Natural killer cell (primary cell): ENCODE measurements around the gene THSD4. TPM values are rescaled to one million over a fixed set of nuclear protein-coding genes. Genes with fewer than 3 reads are reported as not detected.

Experiments
- ATAC-seq, 3 donors: fragments of 150-1000 bp in 2 of 3; fragments of 200-7000 bp in 1 of 3; cut with Tn5 transposase; 1 replicate in 1 of 3; 2 replicates in 2 of 3; pipeline ENCODE4 v1.10.0; 2021; ENCODE audit warnings: mild to moderate bottlenecking in 2 of 3, moderate library complexity in 2 of 3
- DNase-seq, 2 donors: peaks; one replicate each; pipeline versions ENCODE4 v3.0.0 to v3.0.0-alpha.2; 2013 to 2021; ENCODE audit warnings: mixed read lengths in 1 of 2
- H3K27ac ChIP-seq: one replicate; pipeline ENCODE4 v1.5.1; 2013; ENCODE audit warnings: mild to moderate bottlenecking, low read length
- H3K27me3 ChIP-seq: one replicate; pipeline ENCODE4 v1.6.1; 2013; ENCODE audit warnings: low read length; ENCODE audit not compliant: control insufficient read depth, insufficient read depth
- H3K36me3 ChIP-seq: one replicate; pipeline ENCODE4 v1.6.1; 2013; ENCODE audit warnings: low read length; ENCODE audit not compliant: control insufficient read depth, insufficient read depth
- H3K4me1 ChIP-seq: one replicate; pipeline ENCODE4 v1.6.1; 2013; ENCODE audit warnings: low read length; ENCODE audit not compliant: control insufficient read depth, insufficient read depth
- H3K4me3 ChIP-seq: one replicate; pipeline ENCODE4 v1.5.1; 2013; ENCODE audit warnings: low read length
- H3K9me3 ChIP-seq: one replicate; pipeline ENCODE4 v1.6.1; 2013; ENCODE audit warnings: low read length; ENCODE audit not compliant: control insufficient read depth, insufficient read depth
- H3K27ac Mint-ChIP-seq, 2 donors: one replicate each; pipeline ENCODE4 v1.8.0; 2022; ENCODE audit warnings: mild to moderate bottlenecking in 2 of 2, mixed read lengths in 2 of 2, moderate library complexity in 1 of 2
- H3K27me3 Mint-ChIP-seq, 2 donors: one replicate each; pipeline ENCODE4 v1.8.0; 2022; ENCODE audit warnings: low read depth in 2 of 2, mixed read lengths in 2 of 2
- H3K36me3 Mint-ChIP-seq: one replicate; pipeline ENCODE4 v1.8.0; 2022; ENCODE audit warnings: mixed read lengths
- H3K4me1 Mint-ChIP-seq, 2 donors: one replicate each; pipeline ENCODE4 v1.8.0; 2022; ENCODE audit warnings: mixed read lengths in 2 of 2
- H3K4me3 Mint-ChIP-seq: one replicate; pipeline ENCODE4 v1.8.0; 2022; ENCODE audit warnings: mild to moderate bottlenecking, moderate library complexity, mixed read lengths
- H3K9me3 Mint-ChIP-seq, 2 donors: one replicate each; pipeline ENCODE4 v1.8.0; 2022; ENCODE audit warnings: mixed read lengths in 2 of 2
- WGBS: methylation state at CpG from one replicate; pipeline ENCODE4 v1.1.7; 2013; ENCODE audit warnings: missing lambda C conversion rate; ENCODE audit not compliant: insufficient coverage; 5-methylcytosine and 5-hydroxymethylcytosine counted together
- intact Hi-C: fragments of 100-400 bp; cut with micrococcal nuclease; formaldehyde crosslinking; loops from one replicate; pipeline ENCODE4 v1.14.2; 2022
- total RNA-seq, 4 donors: library from RNA; stranded (reverse); fragments of 120-200 nt in 1 of 4; gene quantifications; one replicate each; pipeline versions ENCODE4 v1.2.3 to v1.2.4, GENCODE V29; 2013 to 2022
- TF ChIP-seq, protein P1 (sequence below): fragments of 200-600 bp; IDR thresholded peaks from one replicate; pipeline ENCODE4 v1.8.0; 2022; ENCODE audit warnings: antibody characterized with exemption

Gene THSD4
- total RNA-seq, 3 donors from 2014 or later (not counting 1 experiment from before 2014, with no cell fraction given) = not detected

DNA sequence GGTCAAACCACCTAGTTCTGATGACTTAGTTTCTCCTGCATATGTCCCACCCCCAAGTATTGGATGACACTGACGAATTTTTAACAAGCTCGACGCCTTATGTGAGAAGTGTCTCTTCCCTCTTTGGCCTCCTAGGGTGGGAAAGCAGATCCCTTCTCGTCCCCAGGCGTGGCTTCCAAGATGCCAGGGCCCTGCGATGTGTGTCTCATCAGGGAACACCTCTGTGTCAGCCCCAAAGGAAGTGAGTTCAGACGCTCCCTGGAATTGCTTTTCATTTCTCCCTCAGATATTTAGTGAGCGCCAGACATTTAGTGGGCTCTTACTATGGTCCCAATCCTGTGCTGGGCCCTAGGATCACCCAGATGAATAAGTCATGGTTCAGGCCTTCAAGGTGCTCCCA is 482.4 kb downstream of the THSD4 start:
- no peaks in the 10 kb centered on the region for H3K4me1 ChIP-seq
- no peaks in the 10 kb centered on the region for H3K4me1 Mint-ChIP-seq

GRCh38 chr15:71598741-71599140 is 483.5 kb downstream of the THSD4 start:
- intact Hi-C loops = no loop called here
- TF ChIP-seq, protein P1, sequence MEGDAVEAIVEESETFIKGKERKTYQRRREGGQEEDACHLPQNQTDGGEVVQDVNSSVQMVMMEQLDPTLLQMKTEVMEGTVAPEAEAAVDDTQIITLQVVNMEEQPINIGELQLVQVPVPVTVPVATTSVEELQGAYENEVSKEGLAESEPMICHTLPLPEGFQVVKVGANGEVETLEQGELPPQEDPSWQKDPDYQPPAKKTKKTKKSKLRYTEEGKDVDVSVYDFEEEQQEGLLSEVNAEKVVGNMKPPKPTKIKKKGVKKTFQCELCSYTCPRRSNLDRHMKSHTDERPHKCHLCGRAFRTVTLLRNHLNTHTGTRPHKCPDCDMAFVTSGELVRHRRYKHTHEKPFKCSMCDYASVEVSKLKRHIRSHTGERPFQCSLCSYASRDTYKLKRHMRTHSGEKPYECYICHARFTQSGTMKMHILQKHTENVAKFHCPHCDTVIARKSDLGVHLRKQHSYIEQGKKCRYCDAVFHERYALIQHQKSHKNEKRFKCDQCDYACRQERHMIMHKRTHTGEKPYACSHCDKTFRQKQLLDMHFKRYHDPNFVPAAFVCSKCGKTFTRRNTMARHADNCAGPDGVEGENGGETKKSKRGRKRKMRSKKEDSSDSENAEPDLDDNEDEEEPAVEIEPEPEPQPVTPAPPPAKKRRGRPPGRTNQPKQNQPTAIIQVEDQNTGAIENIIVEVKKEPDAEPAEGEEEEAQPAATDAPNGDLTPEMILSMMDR = no peak
- Histone ChIP-seq H3K9me3 (no peaks in the 10 kb centered on the region), H3K27ac (no peak overlapping the region), H3K27me3 (no peaks in the 10 kb centered on the region), H3K4me3 (no peak overlapping the region), H3K36me3 (no peaks in the 10 kb centered on the region), H3K4me1 (no peaks in the 10 kb centered on the region)
- Mint-ChIP-seq H3K9me3 (no peaks in the 10 kb centered on the region), H3K27me3 (peaks cover 3 to 7% of the 10 kb centered on the region in 2 donors), H3K4me1 (no peaks in the 10 kb centered on the region), H3K36me3 (no peaks in the 10 kb centered on the region), H3K27ac (no peak overlapping the region), H3K4me3 (no peak overlapping the region)
- DNase-seq = no peak
- WGBS = 65% methylated on average over 6 of the region's 6 CpGs
- no peak for ATAC-seq

More for the DNA sequence above, 482.4 kb downstream of the THSD4 start:
- TF ChIP-seq, protein P1 = no peak
- DNase-seq (no peak), ATAC-seq (no peak)
- H3K36me3 Mint-ChIP-seq = no peaks in the 10 kb centered on the region
- Histone ChIP-seq H3K27me3 (no peaks in the 10 kb centered on the region), H3K9me3 (no peaks in the 10 kb centered on the region), H3K4me3 (no peak overlapping the region), H3K27ac (no peak overlapping the region), H3K36me3 (no peaks in the 10 kb centered on the region)
- H3K4me3 Mint-ChIP-seq = no peak overlapping the region
- 83% methylated on average over 8 of the region's 8 CpGs for WGBS
- no peaks in the 10 kb centered on the region for H3K9me3 Mint-ChIP-seq
- H3K27me3 Mint-ChIP-seq = peaks cover 0 to 7% of the 10 kb centered on the region in 2 donors
- intact Hi-C loops = no loop called here
- no peak overlapping the region for H3K27ac Mint-ChIP-seq

GRCh38 chr15:71599418-71600151 is 484.3 kb downstream of the THSD4 start:
- TF ChIP-seq, protein P1 = no peak
- no peaks in the 10 kb centered on the region for H3K9me3 Mint-ChIP-seq
- H3K4me3 ChIP-seq = no peak overlapping the region
- no peak for ATAC-seq
- H3K9me3 ChIP-seq = no peaks in the 10 kb centered on the region
- DNase-seq = no peak
- 77% methylated on average over 9 of the region's 9 CpGs for WGBS
- no peaks in the 10 kb centered on the region for H3K27me3 ChIP-seq
- H3K4me1 ChIP-seq = no peaks in the 10 kb centered on the region
- H3K36me3 ChIP-seq = no peaks in the 10 kb centered on the region
- peaks cover 5 to 9% of the 10 kb centered on the region in 2 donors for H3K27me3 Mint-ChIP-seq
- intact Hi-C loops = no loop called here
- no peaks in the 10 kb centered on the region for H3K36me3 Mint-ChIP-seq
- H3K4me3 Mint-ChIP-seq = no peak overlapping the region
- H3K4me1 Mint-ChIP-seq = no peaks in the 10 kb centered on the region
- no peak overlapping the region for H3K27ac ChIP-seq
- H3K27ac Mint-ChIP-seq = no peak overlapping the region

- TF ChIP-seq, protein P1 = no peak
- H3K4me1 Mint-ChIP-seq = no peaks in the 10 kb centered on the region
- H3K27me3 Mint-ChIP-seq = peaks cover 7 to 15% of the 10 kb centered on the region in 2 donors
- H3K4me3 Mint-ChIP-seq = no peak overlapping the region
- H3K36me3 Mint-ChIP-seq = no peaks in the 10 kb centered on the region
- H3K36me3 ChIP-seq = no peaks in the 10 kb centered on the region
- no peaks in the 10 kb centered on the region for H3K4me1 ChIP-seq
- DNase-seq = no peak
- peaks cover 0 to 1% of the 10 kb centered on the region in 2 donors for H3K9me3 Mint-ChIP-seq
- no peak overlapping the region for H3K4me3 ChIP-seq
- H3K27me3 ChIP-seq = no peaks in the 10 kb centered on the region
- no peak for ATAC-seq
- H3K9me3 ChIP-seq = no peaks in the 10 kb centered on the region
- no peak overlapping the region for H3K27ac ChIP-seq
- no peak overlapping the region for H3K27ac Mint-ChIP-seq
- 88% methylated on average over 1 of the region's 1 CpG for WGBS
- intact Hi-C loops = no loop called here
Observed at GRCh38 chr15:71600237-71600636, 485.0 kb downstream of the THSD4 start.
